CD4-positive, alpha-beta T cell (primary cell): Measurements from ENCODE around the gene RAB7B. TPM values are rescaled to one million over a fixed set of nuclear protein-coding genes. Genes with fewer than 3 reads are reported as not detected.
"Not testable (repeated sequence)": the region's sequence is repeated elsewhere in the genome, so short reads cannot be mapped to it uniquely, and the experiment has no call there.

ENCODE experiments used
- ATAC-seq: fragments of 200-7000 bp; cut with Tn5 transposase; one replicate; pipeline ENCODE4 v1.10.0; 2022; ENCODE audit warnings: mild to moderate bottlenecking; ENCODE audit not compliant: poor library complexity
- CTCF ChIA-PET: fragments of 350-600 bp; sonication (Branson Sonifier 250); formaldehyde crosslinking; loops from one replicate; lab custom pipeline; 2021; ENCODE audit warnings: antibody characterized with exemption, inconsistent platforms; lab: Charles Lee
- POLR2A ChIA-PET: fragments of 350-600 bp; sonication (Branson Sonifier 250); formaldehyde crosslinking; loops from one replicate; lab custom pipeline; 2021; ENCODE audit warnings: antibody characterized with exemption, inconsistent platforms; lab: Charles Lee
- DNase-seq, 14 experiments: peaks; one replicate each; pipeline ENCODE4 v3.0.0-alpha.2; 2013 to 2020; ENCODE audit warnings: mixed read lengths in 2 of 14
- H3K27ac ChIP-seq, 2 donors: one replicate each; pipeline versions ENCODE4 v1.5.1 to v1.7.0; 2013; ENCODE audit warnings: low read length in 2 of 2, low read depth in 1 of 2, mild to moderate bottlenecking in 1 of 2
- H3K27me3 ChIP-seq, 2 experiments: 1 replicate in 1 of 2; 2 replicates in 1 of 2; pipeline versions ENCODE4 v1.6.1 to v1.7.0; 2013; ENCODE audit warnings: low read length in 2 of 2, control low read depth in 1 of 2, mild to moderate bottlenecking in 1 of 2, moderate library complexity in 1 of 2; ENCODE audit not compliant: insufficient read depth in 2 of 2, control insufficient read depth in 1 of 2
- H3K36me3 ChIP-seq: one replicate; pipeline ENCODE4 v1.6.1; 2013; ENCODE audit warnings: low read length, control low read depth; ENCODE audit not compliant: insufficient read depth
- H3K4me1 ChIP-seq: one replicate; pipeline ENCODE4 v1.6.1; 2013; ENCODE audit warnings: low read length, control low read depth; ENCODE audit not compliant: insufficient read depth
- H3K4me3 ChIP-seq: one replicate; pipeline ENCODE4 v1.5.1; 2013; ENCODE audit warnings: mild to moderate bottlenecking, low read length, moderate library complexity
- H3K9me3 ChIP-seq, 2 experiments: 1 replicate in 1 of 2; 2 replicates in 1 of 2; pipeline versions ENCODE4 v1.6.1 to v1.7.0; 2013; ENCODE audit warnings: low read length in 2 of 2, mild to moderate bottlenecking in 2 of 2, control low read depth in 1 of 2, moderate library complexity in 1 of 2; ENCODE audit not compliant: control insufficient read depth in 1 of 2, insufficient read depth in 1 of 2
- H3K27ac Mint-ChIP-seq: one replicate; pipeline ENCODE4 v1.8.0; 2020; ENCODE audit warnings: mixed read lengths
- H3K27me3 Mint-ChIP-seq: one replicate; pipeline ENCODE4 v1.8.0; 2021; ENCODE audit warnings: mixed read lengths
- H3K36me3 Mint-ChIP-seq: one replicate; pipeline ENCODE4 v1.8.0; 2021; ENCODE audit warnings: low read depth, mixed read lengths
- H3K4me1 Mint-ChIP-seq: one replicate; pipeline ENCODE4 v1.8.0; 2021; ENCODE audit warnings: low read depth, mixed read lengths
- H3K4me3 Mint-ChIP-seq: one replicate; pipeline ENCODE4 v1.8.0; 2020; ENCODE audit warnings: mild to moderate bottlenecking, mixed read lengths
- H3K9me3 Mint-ChIP-seq: one replicate; pipeline ENCODE4 v1.8.0; 2020; ENCODE audit warnings: mixed read lengths
- intact Hi-C, 2 experiments: fragments of 100-400 bp; cut with DNase I in 1 of 2; cut with micrococcal nuclease in 1 of 2; formaldehyde crosslinking; loops; one replicate each; pipeline versions ENCODE4 v1.15.1 to v1.9.0; 2023 to 2025; cut with DNase I, micrococcal nuclease
- total RNA-seq, 174 experiments: library from RNA in 2 of 174; stranded (reverse) in 2 of 174; gene quantifications; one replicate each; pipeline ENCODE4 v1.2.3 and lab custom pipeline; 2021 to 2026
- TF ChIP-seq, protein P1 (sequence below): fragments of 200-600 bp; IDR thresholded peaks from one replicate; pipeline ENCODE4 v1.8.0; 2022; ENCODE audit warnings: antibody characterized with exemption, mild to moderate bottlenecking

The RAB7B gene
- total RNA-seq, 2 experiments from 2014 or later: 0.08 TPM; not detected in 1

DNA sequence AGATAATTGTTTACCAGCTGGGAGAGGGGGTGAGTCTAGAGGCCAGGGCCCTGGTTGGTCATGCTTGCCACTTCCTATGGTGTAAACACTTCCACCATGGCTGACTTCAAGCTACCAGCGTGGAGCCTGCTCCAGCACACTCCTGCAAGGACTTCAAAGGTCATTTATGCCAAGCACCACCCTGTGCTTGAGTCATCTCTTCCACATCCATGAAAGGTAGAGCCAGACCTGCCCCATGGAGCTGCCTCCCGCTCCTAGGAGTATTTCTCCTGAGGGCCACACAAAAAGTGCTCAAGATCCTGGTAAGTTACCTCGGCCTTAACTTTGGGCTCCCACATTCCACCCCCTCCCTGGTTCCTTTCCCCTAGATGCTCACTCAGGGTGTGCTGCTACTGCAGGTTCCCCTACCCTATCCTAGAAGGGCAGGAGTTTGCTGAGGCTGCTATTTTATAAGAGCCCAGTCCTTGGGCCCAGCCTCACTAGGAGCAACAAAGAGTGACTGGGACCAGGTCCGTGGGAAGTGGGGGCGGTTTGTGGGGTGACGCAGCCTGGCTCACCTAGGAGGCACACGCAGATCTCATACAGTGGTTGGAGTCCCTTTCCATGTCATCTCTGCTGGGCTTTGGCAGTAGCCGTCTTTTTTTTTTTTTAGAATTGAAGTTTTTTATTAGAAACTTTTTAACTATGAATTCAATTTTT lies 2.4 kb downstream of the RAB7B start:
- Histone ChIP-seq H3K27me3 (no peaks in the 10 kb centered on the region), H3K4me1 (no peaks in the 10 kb centered on the region), H3K9me3 (no peaks in the 10 kb centered on the region), H3K27ac (no peak overlapping the region), H3K4me3 (no peak overlapping the region), H3K36me3 (no peaks in the 10 kb centered on the region)
- Mint-ChIP-seq H3K4me1 (no peaks in the 10 kb centered on the region), H3K27me3 (no peaks in the 10 kb centered on the region), H3K9me3 (no peaks in the 10 kb centered on the region), H3K36me3 (no peaks in the 10 kb centered on the region), H3K27ac (no peak overlapping the region), H3K4me3 (no peak overlapping the region)
- POLR2A ChIA-PET: no interaction called here
- no peak for DNase-seq
- ATAC-seq: no peak
- intact Hi-C loops: no loop called here
- TF ChIP-seq, protein P1, sequence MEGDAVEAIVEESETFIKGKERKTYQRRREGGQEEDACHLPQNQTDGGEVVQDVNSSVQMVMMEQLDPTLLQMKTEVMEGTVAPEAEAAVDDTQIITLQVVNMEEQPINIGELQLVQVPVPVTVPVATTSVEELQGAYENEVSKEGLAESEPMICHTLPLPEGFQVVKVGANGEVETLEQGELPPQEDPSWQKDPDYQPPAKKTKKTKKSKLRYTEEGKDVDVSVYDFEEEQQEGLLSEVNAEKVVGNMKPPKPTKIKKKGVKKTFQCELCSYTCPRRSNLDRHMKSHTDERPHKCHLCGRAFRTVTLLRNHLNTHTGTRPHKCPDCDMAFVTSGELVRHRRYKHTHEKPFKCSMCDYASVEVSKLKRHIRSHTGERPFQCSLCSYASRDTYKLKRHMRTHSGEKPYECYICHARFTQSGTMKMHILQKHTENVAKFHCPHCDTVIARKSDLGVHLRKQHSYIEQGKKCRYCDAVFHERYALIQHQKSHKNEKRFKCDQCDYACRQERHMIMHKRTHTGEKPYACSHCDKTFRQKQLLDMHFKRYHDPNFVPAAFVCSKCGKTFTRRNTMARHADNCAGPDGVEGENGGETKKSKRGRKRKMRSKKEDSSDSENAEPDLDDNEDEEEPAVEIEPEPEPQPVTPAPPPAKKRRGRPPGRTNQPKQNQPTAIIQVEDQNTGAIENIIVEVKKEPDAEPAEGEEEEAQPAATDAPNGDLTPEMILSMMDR: no peak
- CTCF ChIA-PET: no interaction called here

DNA sequence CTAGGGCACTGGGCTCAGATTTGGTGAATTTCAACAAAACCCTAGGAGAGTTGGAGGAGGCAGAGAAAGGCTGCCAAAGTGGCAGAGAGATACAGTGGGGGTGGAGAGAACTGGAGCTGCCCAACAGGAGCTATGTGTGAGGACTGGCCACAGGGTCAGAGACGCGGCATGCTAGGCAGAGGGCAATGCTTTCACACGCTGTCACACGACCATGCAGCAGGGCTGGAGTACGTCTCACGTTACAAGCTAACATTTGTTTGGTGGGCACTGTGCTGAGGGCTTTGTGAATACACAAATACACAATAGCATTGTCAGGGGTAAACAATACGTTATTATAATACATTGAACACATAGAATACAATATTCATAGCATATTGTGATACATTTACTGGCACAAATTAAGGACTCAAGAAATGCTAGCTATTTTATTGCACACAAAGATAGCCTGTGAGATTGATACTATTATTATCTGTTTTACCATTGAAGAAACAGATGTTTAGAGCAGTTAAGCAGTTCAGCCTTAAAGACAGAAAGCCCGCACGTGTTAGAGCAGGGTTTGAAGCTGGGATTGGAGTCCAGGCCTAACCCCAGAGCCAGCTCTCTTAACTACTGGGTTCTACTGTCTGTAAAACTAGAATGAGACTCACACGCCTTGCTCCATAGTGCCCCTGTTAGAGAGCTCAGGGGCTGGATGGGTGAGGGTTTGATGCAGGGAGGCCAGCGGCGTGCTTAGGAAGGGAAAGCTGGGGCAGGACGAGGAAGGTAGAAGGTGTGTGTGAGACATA lies 4.5 kb downstream of the RAB7B start:
- DNase-seq (no peak), ATAC-seq (no peak)
- no peaks in the 10 kb centered on the region for H3K9me3 Mint-ChIP-seq
- Histone ChIP-seq H3K4me3 (no peak overlapping the region), H3K4me1 (no peaks in the 10 kb centered on the region), H3K9me3 (no peaks in the 10 kb centered on the region), H3K27me3 (no peaks in the 10 kb centered on the region), H3K27ac (no peak overlapping the region), H3K36me3 (no peaks in the 10 kb centered on the region)
- TF ChIP-seq, protein P1: no peak
- ChIA-PET CTCF (interaction anchor here (1.7 kb wide), 1 partner anchor 21 kb away, joined by 5 read pairs; no protein-coding TSS in a partner anchor), POLR2A (no interaction called here)
- no peaks in the 10 kb centered on the region for H3K36me3 Mint-ChIP-seq
- H3K27ac Mint-ChIP-seq: no peak overlapping the region
- intact Hi-C loops: no loop called here
- H3K27me3 Mint-ChIP-seq: no peaks in the 10 kb centered on the region
- no peaks in the 10 kb centered on the region for H3K4me1 Mint-ChIP-seq
- H3K4me3 Mint-ChIP-seq: no peak overlapping the region

DNA sequence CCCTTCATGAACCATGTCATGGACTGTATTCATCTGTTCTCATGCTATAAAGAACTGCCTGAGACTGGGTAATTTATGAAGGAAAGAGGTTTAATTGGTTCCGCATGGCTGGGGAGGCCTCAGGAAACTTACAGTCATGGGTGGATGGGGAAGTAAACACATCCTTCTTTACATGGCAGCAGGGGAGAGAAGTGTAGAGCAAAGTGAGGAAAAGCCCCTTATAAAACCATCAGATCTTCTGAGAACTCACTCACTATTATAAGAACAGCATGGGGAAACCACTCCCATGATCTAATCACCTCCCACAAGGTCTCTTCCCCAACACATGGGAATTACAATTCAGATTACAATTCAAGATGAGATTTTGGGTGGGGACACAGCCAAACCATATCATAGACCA lies 6.6 kb downstream of the RAB7B start:
- H3K36me3 Mint-ChIP-seq, intact Hi-C loops, H3K9me3 ChIP-seq, H3K27me3 Mint-ChIP-seq, H3K36me3 ChIP-seq, POLR2A ChIA-PET, DNase-seq, H3K4me1 Mint-ChIP-seq, H3K9me3 Mint-ChIP-seq, H3K27ac ChIP-seq, ATAC-seq, H3K4me3 ChIP-seq, H3K4me3 Mint-ChIP-seq, H3K27me3 ChIP-seq, H3K27ac Mint-ChIP-seq, H3K4me1 ChIP-seq: not testable (repeated sequence)
- CTCF ChIA-PET: interaction anchor here (1.7 kb wide), 1 partner anchor 19 kb away, joined by 5 read pairs; no protein-coding TSS in a partner anchor
